Panc1 (cell line): ENCODE measurements around the gene PRDX5. TPM values are rescaled to one million over a fixed set of nuclear protein-coding genes. Genes with fewer than 3 reads are reported as not detected.

Experiments
- ATAC-seq: fragments of 200-7000 bp; cut with Tn5 transposase; 2 replicates; pipeline ENCODE4 v1.9.1; 2020; ENCODE audit warnings: mild to moderate bottlenecking, moderate library complexity
- BruUV-seq: library from RNA; stranded (reverse); fragments of 400-500 nt; replicated peaks from 2 replicates; lab custom pipeline; 2021; lab: Mats Ljungman, UMichigan
- CTCF ChIA-PET: fragments of 300-600 bp; sonication (Branson Sonifier 250); formaldehyde crosslinking; loops from one replicate; lab custom pipeline; 2022; ENCODE audit warnings: antibody characterized with exemption; lab: Charles Lee
- POLR2A ChIA-PET: fragments of 300-600 bp; sonication (Branson Sonifier 250); formaldehyde crosslinking; loops from one replicate; lab custom pipeline; 2022; ENCODE audit warnings: antibody characterized with exemption; lab: Charles Lee
- DNase-seq: peaks from one replicate; pipeline ENCODE4 v3.0.0-alpha.2; 2010; ENCODE audit warnings: low read depth, low spot score
- H3K27ac ChIP-seq: 2 replicates; pipeline ENCODE4 v1.5.1; 2011; ENCODE audit warnings: mild to moderate bottlenecking, low read length, inconsistent platforms
- H3K27me3 ChIP-seq: fragments of 200-500 bp; sonication (Bioruptor generic); 2 replicates; pipeline ENCODE4 v1.6.0; 2014; ENCODE audit warnings: low read length, inconsistent platforms; ENCODE audit not compliant: control insufficient read depth, insufficient read depth
- H3K36me3 ChIP-seq: fragments of 200-500 bp; sonication (Bioruptor generic); 2 replicates; pipeline ENCODE4 v1.5.1; 2014; ENCODE audit warnings: inconsistent platforms, mild to moderate bottlenecking, low read length, moderate library complexity; ENCODE audit not compliant: control insufficient read depth, insufficient read depth
- H3K4me1 ChIP-seq: 2 replicates; pipeline ENCODE4 v1.5.1; 2011; ENCODE audit warnings: inconsistent platforms, mild to moderate bottlenecking, low read length, moderate library complexity; ENCODE audit not compliant: control insufficient read depth, insufficient read depth
- H3K4me3 ChIP-seq, 2 experiments: 2 replicates each; pipeline ENCODE4 v1.5.1; 2011 to 2012; ENCODE audit warnings: low read depth in 2 of 2, low read length in 2 of 2, mild to moderate bottlenecking in 2 of 2, inconsistent platforms in 1 of 2, moderate library complexity in 1 of 2
- H3K9me3 ChIP-seq: fragments of 200-500 bp; sonication (Bioruptor generic); 2 replicates; pipeline ENCODE4 v1.5.1; 2014; ENCODE audit warnings: low read depth, mild to moderate bottlenecking, inconsistent platforms, low read length, moderate library complexity; ENCODE audit not compliant: control insufficient read depth, insufficient read depth
- SIN3A ChIP-seq: IDR thresholded peaks from 2 replicates; pipeline ENCODE4 v1.6.1; 2012; ENCODE audit warnings: low read depth, mild to moderate bottlenecking, low read length, moderate library complexity, borderline replicate concordance; ENCODE audit not compliant: insufficient read depth
- TCF7L2 ChIP-seq: IDR thresholded peaks from 2 replicates; pipeline ENCODE4 v1.6.1; 2011; ENCODE audit warnings: mild to moderate bottlenecking, low read depth, low read length, inconsistent platforms
- in situ Hi-C: cut with HindIII; loops from 2 replicates; pipeline ENCODE4 v1.10.0; 2016; ENCODE audit warnings: low sequenced_read_pairs, low pct_unique_long_range_greater_than_20kb
- intact Hi-C: fragments of 100-400 bp; cut with micrococcal nuclease; formaldehyde crosslinking; loops from one replicate; pipeline ENCODE4 v1.10.0; 2022; ENCODE audit not compliant: unreplicated experiment
- total RNA-seq: library from RNA; stranded (reverse); gene quantifications from one replicate; pipeline ENCODE4 v1.2.1, GENCODE V29; 2021; ENCODE audit not compliant: unreplicated experiment
- TF ChIP-seq, protein P1 (sequence below), 2 experiments: IDR thresholded peaks; 2 replicates each; pipeline ENCODE4 v1.6.1; 2011 to 2012; ENCODE audit warnings: low read depth in 2 of 2, control low read depth in 1 of 2, low read length in 1 of 2, mild to moderate bottlenecking in 1 of 2, moderate library complexity in 1 of 2; ENCODE audit not compliant: insufficient read depth in 1 of 2
- TF ChIP-seq, protein P2 (sequence below): fragments of 450-650 bp; IDR thresholded peaks from 2 replicates; pipeline ENCODE4 v1.5.1; 2017; ENCODE audit warnings: mild to moderate bottlenecking

PRDX5 gene
- total RNA-seq, 1 experiment from 2014 or later = 492 TPM

DNA sequence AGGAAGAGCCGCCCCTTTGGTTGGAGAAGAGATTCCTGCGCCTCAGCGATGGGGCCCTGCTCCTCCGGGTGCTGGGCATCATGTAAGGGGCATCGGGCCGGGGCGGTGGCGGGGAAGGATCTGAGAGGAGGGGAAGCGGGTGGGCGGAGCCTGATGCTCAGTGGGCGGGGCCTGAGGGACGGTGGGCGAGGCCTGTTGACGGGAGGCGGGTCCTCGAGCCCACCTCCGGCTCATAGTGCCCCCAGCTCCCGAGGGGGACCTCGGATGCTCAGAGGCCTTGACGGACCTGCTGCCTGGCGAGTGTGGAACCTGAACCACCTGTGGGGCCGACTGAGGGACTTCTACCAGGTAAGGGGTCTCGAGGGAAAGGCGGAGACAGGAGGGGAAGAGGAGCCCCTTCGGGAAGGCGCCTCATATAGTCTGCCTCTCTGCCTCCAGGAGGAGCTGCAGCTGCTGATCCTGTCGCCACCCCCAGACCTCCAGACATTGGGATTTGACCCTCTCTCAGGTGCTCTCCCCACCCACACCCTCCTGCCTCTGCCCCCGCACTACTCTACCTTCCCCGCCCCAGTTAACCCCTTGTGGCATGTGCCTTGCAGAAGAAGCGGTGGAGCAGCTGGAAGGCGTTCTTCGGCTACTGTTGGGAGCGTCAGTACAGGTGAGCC lies 22.9 kb downstream of the PRDX5 start:
- no TSS peak for BruUV-seq
- ChIA-PET POLR2A (interaction anchor here (0.6 kb wide), 1 partner anchor 15 kb away, joined by 5 read pairs; no protein-coding TSS in a partner anchor), CTCF (interaction anchor here (0.6 to 2.3 kb wide), 5 partner anchors 9 to 134 kb away, joined by 3 to 33 read pairs (median 3); partner anchors contain the start of gene PRDX5)
- ATAC-seq (no peak), DNase-seq (no peak)
- Histone ChIP-seq H3K9me3 (no peaks in the 10 kb centered on the region), H3K4me3 (no peak overlapping the region), H3K27me3 (no peaks in the 10 kb centered on the region), H3K4me1 (peaks cover 22% of the 10 kb centered on the region), H3K27ac (no peak overlapping the region), H3K36me3 (no peaks in the 10 kb centered on the region)
- intact Hi-C loops (no loop called here), in situ Hi-C loops (no loop called here)
- TF ChIP-seq, protein P1, sequence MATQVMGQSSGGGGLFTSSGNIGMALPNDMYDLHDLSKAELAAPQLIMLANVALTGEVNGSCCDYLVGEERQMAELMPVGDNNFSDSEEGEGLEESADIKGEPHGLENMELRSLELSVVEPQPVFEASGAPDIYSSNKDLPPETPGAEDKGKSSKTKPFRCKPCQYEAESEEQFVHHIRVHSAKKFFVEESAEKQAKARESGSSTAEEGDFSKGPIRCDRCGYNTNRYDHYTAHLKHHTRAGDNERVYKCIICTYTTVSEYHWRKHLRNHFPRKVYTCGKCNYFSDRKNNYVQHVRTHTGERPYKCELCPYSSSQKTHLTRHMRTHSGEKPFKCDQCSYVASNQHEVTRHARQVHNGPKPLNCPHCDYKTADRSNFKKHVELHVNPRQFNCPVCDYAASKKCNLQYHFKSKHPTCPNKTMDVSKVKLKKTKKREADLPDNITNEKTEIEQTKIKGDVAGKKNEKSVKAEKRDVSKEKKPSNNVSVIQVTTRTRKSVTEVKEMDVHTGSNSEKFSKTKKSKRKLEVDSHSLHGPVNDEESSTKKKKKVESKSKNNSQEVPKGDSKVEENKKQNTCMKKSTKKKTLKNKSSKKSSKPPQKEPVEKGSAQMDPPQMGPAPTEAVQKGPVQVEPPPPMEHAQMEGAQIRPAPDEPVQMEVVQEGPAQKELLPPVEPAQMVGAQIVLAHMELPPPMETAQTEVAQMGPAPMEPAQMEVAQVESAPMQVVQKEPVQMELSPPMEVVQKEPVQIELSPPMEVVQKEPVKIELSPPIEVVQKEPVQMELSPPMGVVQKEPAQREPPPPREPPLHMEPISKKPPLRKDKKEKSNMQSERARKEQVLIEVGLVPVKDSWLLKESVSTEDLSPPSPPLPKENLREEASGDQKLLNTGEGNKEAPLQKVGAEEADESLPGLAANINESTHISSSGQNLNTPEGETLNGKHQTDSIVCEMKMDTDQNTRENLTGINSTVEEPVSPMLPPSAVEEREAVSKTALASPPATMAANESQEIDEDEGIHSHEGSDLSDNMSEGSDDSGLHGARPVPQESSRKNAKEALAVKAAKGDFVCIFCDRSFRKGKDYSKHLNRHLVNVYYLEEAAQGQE (IDR thresholded peaks at IDR 0.05; ENCODE audit: insufficient read depth in 1 of 2, low read depth in 2 of 2, low read length in 1 of 2) = no peak
- TF ChIP-seq, protein P2, sequence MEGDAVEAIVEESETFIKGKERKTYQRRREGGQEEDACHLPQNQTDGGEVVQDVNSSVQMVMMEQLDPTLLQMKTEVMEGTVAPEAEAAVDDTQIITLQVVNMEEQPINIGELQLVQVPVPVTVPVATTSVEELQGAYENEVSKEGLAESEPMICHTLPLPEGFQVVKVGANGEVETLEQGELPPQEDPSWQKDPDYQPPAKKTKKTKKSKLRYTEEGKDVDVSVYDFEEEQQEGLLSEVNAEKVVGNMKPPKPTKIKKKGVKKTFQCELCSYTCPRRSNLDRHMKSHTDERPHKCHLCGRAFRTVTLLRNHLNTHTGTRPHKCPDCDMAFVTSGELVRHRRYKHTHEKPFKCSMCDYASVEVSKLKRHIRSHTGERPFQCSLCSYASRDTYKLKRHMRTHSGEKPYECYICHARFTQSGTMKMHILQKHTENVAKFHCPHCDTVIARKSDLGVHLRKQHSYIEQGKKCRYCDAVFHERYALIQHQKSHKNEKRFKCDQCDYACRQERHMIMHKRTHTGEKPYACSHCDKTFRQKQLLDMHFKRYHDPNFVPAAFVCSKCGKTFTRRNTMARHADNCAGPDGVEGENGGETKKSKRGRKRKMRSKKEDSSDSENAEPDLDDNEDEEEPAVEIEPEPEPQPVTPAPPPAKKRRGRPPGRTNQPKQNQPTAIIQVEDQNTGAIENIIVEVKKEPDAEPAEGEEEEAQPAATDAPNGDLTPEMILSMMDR = no peak
- no peak for TF ChIP-seq TCF7L2

DNA sequence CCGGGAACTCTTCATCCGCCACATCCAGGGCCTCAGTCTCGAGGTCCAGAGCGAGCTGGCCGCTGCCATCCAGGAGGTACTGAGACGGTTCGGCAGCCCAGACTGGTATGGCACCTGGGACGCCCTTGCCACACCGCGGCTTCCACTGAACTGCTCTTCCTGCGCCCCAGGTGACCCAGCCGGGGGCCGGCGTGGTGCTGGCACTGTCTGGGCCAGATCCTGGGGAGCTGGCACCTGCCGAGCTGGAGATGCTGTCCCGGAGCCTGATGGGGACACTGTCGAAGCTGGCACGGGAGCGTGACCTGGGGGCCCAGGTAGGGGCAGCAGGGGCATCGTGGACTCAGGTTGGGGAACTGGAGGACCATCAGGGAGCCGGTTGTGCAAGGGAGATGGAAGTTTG lies 23.5 kb downstream of the PRDX5 start:
- intact Hi-C loops (no loop called here), in situ Hi-C loops (no loop called here)
- no TSS peak for BruUV-seq
- H3K27ac ChIP-seq = no peak overlapping the region
- ChIA-PET CTCF (interaction anchor here (1.1 to 2.3 kb wide), 5 partner anchors 9 to 24 kb away, joined by 3 to 33 read pairs (median 15); partner anchors contain the start of genes PRDX5 and TRMT112), POLR2A (interaction anchor here (0.5 to 0.6 kb wide), 2 partner anchors 16 to 659 kb away, joined by 4 to 5 read pairs; no protein-coding TSS in a partner anchor)
- no peak overlapping the region for H3K4me3 ChIP-seq
- DNase-seq (no peak), ATAC-seq (no peak)
- H3K9me3 ChIP-seq = no peaks in the 10 kb centered on the region
- no peaks in the 10 kb centered on the region for H3K36me3 ChIP-seq
- peaks cover 22% of the 10 kb centered on the region for H3K4me1 ChIP-seq
- no peaks in the 10 kb centered on the region for H3K27me3 ChIP-seq
- no peak for TF ChIP-seq TCF7L2
- no peak for TF ChIP-seq SIN3A
- TF ChIP-seq, protein P2 = no peak
